ENCODE results near the gene ZNF74. TPM values are rescaled to one million over a fixed set of nuclear protein-coding genes. Genes with fewer than 3 reads are reported as not detected.
"Not testable (repeated sequence)": the region's sequence is repeated elsewhere in the genome, so short reads cannot be mapped to it uniquely, and the experiment has no call there.

ZNF74 gene
- total RNA-seq, 1 donor = 10.8 TPM

DNA sequence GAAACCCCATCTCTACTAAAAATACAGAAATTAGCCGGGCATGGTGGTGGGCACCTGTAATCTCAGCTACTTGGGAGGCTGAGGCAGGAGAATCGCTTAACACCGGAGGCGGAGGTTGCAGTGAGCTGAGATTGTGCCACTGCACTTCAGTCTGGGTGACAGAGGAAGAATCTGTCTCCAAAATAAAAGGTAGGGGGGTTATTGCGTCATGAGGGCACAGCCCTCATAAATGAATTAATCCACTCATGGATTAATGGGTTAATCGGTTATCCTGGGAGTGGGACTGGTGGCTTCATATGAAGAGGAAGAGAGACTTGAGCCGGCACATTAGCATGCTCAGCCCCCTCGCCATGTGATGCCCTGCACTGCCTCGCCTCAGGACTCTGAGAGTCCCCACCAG lies 25.1 kb upstream of the ZNF74 start:
- H3K4me3 ChIP-seq (ENCODE audit: low read depth, low read length); DNase-seq (ENCODE audit: low read depth): not testable (repeated sequence)

- H3K4me3 ChIP-seq (ENCODE audit: low read depth, low read length); DNase-seq (ENCODE audit: low read depth): not testable (repeated sequence)
Observed at GRCh38 chr22:20371687-20372086, 22.3 kb upstream of the ZNF74 start.

- H3K4me3 ChIP-seq (ENCODE audit: low read depth, low read length); DNase-seq (ENCODE audit: low read depth): not testable (repeated sequence)
Observed at GRCh38 chr22:20372406-20372854, 21.5 kb upstream of the ZNF74 start.

GRCh38 chr22:20373195-20373706 lies 20.7 kb upstream of the ZNF74 start:
- not testable (repeated sequence) for H3K4me3 ChIP-seq (ENCODE audit: low read depth, low read length); DNase-seq (ENCODE audit: low read depth)

DNA sequence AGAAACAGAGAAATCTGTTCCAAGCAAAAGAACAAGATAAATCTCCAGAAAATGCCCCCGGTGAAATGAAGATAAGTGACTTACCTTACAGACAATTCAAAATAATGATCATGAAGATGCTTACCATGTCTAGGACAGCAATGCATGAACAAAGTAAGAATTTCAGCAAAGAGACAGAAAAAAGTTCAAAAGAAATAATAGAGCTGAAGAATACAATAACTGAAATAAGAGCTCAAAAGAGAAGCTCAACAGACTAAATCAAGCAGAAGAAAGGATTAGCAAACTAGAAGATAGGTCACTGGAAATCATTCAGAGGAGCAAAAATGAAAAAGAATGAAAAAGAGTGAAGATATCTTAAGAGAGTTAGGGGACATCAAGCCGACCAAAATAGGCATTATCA lies 19.8 kb upstream of the ZNF74 start:
- not testable (repeated sequence) for DNase-seq (ENCODE audit: low read depth); H3K4me3 ChIP-seq (ENCODE audit: low read depth, low read length)

- not testable (repeated sequence) for H3K4me3 ChIP-seq (ENCODE audit: low read depth, low read length); DNase-seq (ENCODE audit: low read depth)
Observed at GRCh38 chr22:20376281-20376680, 17.7 kb upstream of the ZNF74 start.

GRCh38 chr22:20376983-20377382 lies 17.0 kb upstream of the ZNF74 start:
- DNase-seq (ENCODE audit: low read depth); H3K4me3 ChIP-seq (ENCODE audit: low read depth, low read length): not testable (repeated sequence)

GRCh38 chr22:20378110-20378509 lies 15.8 kb upstream of the ZNF74 start:
- H3K4me3 ChIP-seq (ENCODE audit: low read depth, low read length) = no peak overlapping the region
- TF ChIP-seq CTCF (IDR thresholded peaks at IDR 0.05; ENCODE audit: insufficient read depth, low read depth, low read length) = no peak
- no peak for DNase-seq (ENCODE audit: low read depth)

DNA sequence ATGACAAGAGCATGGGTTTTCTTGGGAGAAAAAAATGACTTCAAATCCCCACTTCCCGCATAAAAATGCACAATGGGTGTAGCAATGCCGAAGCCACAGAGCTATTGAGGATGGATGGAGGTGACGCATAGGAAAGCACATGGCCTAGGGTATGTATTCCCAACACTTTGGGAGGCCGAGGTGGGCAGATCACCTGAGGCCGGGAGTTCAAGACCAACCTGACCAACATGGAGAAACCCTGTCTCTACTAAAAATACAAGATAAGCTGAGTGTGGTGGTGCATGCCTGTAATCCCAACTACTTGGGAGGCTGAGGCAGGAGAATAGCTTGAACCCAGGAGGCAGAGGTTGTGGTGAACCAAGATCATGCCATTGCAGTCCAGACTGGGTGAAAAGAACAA lies 15.3 kb upstream of the ZNF74 start:
- DNase-seq (ENCODE audit: low read depth); H3K4me3 ChIP-seq (ENCODE audit: low read depth, low read length): not testable (repeated sequence)

- no peak overlapping the region for H3K4me3 ChIP-seq (ENCODE audit: low read depth, low read length)
- no peak for TF ChIP-seq CTCF (IDR thresholded peaks at IDR 0.05; ENCODE audit: insufficient read depth, low read depth, low read length)
- no peak for DNase-seq (ENCODE audit: low read depth)
Observed at GRCh38 chr22:20380486-20380885, 13.5 kb upstream of the ZNF74 start.

DNA sequence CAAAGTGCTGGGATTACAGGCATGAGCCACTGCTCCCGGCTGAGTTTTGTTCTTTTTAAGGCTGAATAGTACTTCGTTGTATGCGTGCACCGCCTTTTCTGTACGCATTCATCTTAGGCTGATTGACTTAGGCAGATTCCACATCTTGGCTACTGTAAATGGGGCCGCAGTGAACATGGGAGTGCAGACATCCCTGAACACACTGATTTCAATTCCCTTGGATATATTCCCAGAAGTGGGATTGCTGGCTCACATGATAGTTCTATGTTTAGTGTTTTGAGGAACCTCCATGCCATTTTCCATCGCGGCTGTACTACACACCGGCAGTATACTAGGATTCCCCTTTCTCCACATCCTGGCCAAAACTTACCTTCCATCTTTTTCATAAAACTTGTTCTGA lies 10.4 kb upstream of the ZNF74 start:
- DNase-seq (ENCODE audit: low read depth) = no peak
- no peak overlapping the region for H3K4me3 ChIP-seq (ENCODE audit: low read depth, low read length)
- no peak for TF ChIP-seq CTCF (IDR thresholded peaks at IDR 0.05; ENCODE audit: insufficient read depth, low read depth, low read length)

DNA sequence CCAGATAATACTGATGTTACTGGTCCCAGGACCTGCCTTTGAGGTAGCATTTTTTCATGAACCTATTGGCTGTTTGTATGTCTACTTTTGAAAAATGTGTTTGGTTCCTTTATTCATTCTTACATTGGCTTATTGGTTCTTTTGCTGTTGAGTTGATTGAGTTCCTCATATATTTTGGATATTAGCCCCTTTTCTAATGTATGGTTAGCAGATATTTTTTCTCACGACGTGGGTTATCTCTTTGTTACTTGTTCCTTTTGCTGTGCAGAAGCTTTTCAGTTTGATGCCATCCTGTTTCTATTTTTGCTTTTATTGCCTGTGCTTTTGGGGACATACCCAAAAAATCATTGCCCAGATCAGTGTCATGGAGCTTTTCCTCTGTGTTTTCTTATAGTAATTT lies 9.8 kb upstream of the ZNF74 start:
- no peak for DNase-seq (ENCODE audit: low read depth)
- H3K4me3 ChIP-seq (ENCODE audit: low read depth, low read length) = no peak overlapping the region
- no peak for TF ChIP-seq CTCF (IDR thresholded peaks at IDR 0.05; ENCODE audit: insufficient read depth, low read depth, low read length)

Measured in fibroblast of villous mesenchyme (primary cell).